SK-N-MC (cell line): ENCODE measurements around the gene KHNYN.

Experiments used
- DNase-seq: peaks from one replicate; pipeline ENCODE4 v3.0.0-alpha.2; 2011; ENCODE audit warnings: low read depth, low spot score
- H3K27ac ChIP-seq: fragments of 200-600 bp; sonication (generic); 2 replicates; pipeline ENCODE4 v1.5.1; 2016; ENCODE audit warnings: mixed run types
- H3K36me3 ChIP-seq: fragments of 200-600 bp; sonication (generic); 2 replicates; pipeline ENCODE4 v1.6.1; 2017; ENCODE audit warnings: antibody characterized with exemption, low read length, mixed read lengths; ENCODE audit not compliant: insufficient read depth
- H3K4me3 ChIP-seq: fragments of 200-600 bp; sonication (generic); 2 replicates; pipeline ENCODE4 v1.5.1; 2016
- H3K9ac ChIP-seq: fragments of 200-600 bp; sonication (generic); 2 replicates; pipeline ENCODE4 v1.8.0; 2017; ENCODE audit warnings: mixed run types, mixed read lengths; ENCODE audit not compliant: insufficient read length
- H3K9me3 ChIP-seq: fragments of 200-600 bp; sonication (generic); 2 replicates; pipeline ENCODE4 v1.6.1; 2017; ENCODE audit warnings: low read depth, mild to moderate bottlenecking, antibody characterized with exemption, low read length, moderate library complexity, mixed read lengths
- EZH2 ChIP-seq: fragments of 200-600 bp; sonication (generic); IDR thresholded peaks from one replicate; pipeline ENCODE4 v1.6.1; 2017; ENCODE audit warnings: antibody characterized with exemption
- FOXP2 ChIP-seq: optimal IDR thresholded peaks from 2 replicates; pipeline ENCODE3; 2011; ENCODE audit warnings: mild to moderate bottlenecking, moderate library complexity; ENCODE audit not compliant: insufficient read depth; ENCODE audit errors: extremely low read length, control extremely low read depth
- POLR2AphosphoS5 ChIP-seq: IDR thresholded peaks from 2 replicates; pipeline ENCODE4 v1.6.1; 2012; ENCODE audit warnings: mild to moderate bottlenecking, low read depth, low read length, borderline replicate concordance

The KHNYN gene

DNA sequence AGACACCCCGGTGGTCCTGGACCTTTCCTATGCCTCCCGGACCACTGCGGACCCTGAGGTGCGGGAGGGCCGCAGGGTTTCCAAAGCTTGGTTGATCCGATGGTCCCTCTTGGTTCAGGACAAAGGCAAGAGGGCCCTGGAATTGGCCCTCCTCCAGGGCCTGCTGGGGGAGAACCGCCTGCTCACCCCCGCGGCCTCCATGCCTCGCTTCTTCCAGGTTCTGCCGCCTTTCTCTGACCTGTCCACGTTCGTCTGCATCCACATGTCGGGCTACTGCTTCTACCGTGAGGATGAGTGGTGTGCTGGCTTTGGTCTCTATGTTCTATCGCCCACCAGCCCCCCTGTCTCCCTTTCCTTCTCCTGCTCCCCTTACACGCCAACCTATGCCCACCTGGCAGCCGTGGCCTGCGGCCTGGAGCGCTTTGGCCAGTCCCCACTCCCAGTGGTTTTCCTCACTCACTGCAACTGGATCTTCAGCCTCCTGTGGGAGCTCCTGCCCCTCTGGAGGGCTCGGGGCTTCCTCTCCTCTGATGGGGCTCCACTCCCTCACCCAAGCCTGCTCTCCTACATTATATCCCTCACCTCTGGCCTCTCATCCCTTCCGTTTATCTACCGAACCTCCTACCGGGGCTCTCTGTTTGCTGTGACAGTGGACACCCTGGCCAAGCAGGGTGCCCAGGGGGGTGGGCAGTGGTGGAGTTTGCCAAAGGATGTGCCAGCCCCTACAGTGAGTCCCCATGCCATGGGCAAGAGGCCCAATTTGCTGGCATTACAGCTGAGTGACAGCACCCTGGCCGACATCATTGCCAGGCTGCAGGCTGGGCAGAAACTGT lies 14.1 kb upstream of the KHNYN start:
- no peak overlapping the region for H3K27ac ChIP-seq
- TF ChIP-seq FOXP2 (no peak), EZH2 (no peak), POLR2AphosphoS5 (no peak)
- DNase-seq = no peak
- H3K9ac ChIP-seq = no peak overlapping the region
- no peak overlapping the region for H3K4me3 ChIP-seq
- H3K36me3 ChIP-seq = peaks cover 15% of the 10 kb centered on the region
- no peaks in the 10 kb centered on the region for H3K9me3 ChIP-seq

DNA sequence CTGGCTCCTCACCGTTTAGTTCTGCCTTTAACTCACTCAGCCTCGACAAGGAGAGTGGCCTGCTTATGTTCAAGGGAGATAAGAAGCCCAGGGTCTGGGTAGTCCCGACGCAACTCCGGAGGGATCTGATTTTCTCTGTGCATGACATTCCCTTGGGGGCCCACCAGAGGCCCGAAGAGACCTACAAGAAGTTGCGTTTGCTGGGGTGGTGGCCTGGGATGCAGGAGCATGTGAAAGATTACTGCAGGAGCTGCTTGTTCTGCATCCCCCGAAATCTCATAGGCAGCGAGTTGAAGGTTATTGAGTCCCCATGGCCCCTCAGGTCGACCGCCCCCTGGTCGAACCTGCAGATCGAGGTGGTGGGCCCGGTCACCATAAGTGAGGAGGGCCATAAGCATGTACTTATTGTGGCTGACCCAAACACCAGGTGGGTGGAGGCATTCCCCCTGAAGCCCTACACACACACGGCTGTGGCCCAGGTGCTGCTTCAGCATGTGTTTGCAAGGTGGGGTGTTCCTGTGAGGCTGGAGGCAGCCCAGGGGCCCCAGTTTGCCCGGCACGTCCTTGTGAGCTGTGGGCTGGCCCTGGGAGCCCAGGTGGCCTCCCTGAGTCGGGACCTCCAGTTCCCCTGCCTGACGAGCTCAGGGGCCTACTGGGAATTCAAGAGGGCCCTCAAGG lies 13.4 kb upstream of the KHNYN start:
- peaks cover 15% of the 10 kb centered on the region for H3K36me3 ChIP-seq
- H3K4me3 ChIP-seq = no peak overlapping the region
- no peak for DNase-seq
- TF ChIP-seq POLR2AphosphoS5 (no peak), EZH2 (no peak), FOXP2 (no peak)
- no peaks in the 10 kb centered on the region for H3K9me3 ChIP-seq
- no peak overlapping the region for H3K27ac ChIP-seq
- no peak overlapping the region for H3K9ac ChIP-seq

DNA sequence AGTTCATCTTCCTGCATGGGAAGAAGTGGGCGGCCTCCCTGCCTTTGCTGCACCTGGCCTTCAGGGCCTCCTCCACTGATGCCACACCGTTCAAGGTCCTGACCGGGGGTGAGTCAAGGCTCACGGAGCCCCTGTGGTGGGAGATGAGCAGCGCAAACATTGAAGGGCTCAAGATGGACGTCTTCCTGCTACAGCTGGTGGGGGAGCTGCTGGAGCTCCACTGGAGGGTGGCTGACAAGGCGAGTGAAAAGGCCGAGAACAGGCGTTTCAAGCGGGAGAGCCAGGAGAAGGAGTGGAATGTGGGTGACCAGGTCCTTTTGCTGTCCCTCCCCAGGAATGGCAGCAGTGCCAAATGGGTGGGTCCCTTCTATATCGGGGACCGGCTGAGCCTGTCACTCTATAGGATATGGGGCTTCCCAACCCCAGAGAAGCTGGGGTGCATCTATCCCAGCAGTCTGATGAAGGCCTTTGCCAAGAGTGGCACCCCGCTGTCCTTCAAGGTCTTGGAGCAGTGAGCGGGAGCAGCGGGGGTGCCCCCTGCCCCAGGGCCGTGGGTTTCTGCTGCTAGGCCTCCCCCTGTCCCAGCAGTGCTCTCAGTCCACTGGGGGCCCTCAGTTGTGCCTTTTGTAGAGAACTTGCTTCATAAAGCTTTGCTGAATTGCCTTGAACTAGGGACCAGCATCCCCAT lies 12.7 kb upstream of the KHNYN start:
- H3K4me3 ChIP-seq = no peak overlapping the region

DNA sequence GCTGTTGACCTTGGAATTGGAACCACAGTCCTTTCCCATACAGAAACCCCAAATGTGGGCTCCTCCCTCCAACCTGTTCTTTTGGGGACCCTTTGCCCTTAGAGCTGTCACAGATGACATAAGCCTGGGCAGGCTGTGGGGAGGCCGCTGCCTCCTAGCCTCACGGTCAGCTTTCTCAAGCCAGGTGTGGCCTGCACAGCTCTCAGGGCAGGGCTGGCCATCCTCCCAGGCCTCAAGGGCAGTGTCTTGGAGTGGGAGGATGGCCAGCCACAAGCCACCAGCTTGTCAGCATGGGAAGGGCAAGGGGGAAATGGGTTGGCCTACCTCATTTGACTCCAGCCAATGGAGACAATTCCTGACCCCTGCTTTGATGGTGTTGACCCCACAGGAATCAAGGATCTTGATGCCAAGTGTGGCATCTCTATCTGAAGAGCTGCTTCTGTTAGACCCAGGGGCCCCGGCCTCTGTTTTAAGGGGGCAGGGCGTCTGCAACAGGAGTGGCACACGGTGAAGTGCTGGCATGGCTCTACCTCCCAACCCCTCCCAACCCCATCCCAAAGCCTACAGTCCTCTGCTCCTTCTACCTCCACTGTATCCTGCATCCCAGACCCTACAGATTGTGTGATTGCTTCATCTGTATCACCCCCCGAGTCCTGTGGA lies 11.8 kb upstream of the KHNYN start:
- Histone ChIP-seq H3K36me3 (peaks cover 9% of the 10 kb centered on the region; the same call in 1 of the 2 replicates), H3K4me3 (no peak overlapping the region), H3K9me3 (no peaks in the 10 kb centered on the region), H3K9ac (no peak overlapping the region), H3K27ac (no peak overlapping the region)
- no peak for DNase-seq
- TF ChIP-seq EZH2 (no peak), FOXP2 (no peak), POLR2AphosphoS5 (no peak; the same call in 1 of the 2 replicates)

More for the DNA sequence above, 12.7 kb upstream of the KHNYN start:
- Histone ChIP-seq H3K9ac (no peak overlapping the region), H3K9me3 (no peaks in the 10 kb centered on the region), H3K36me3 (peaks cover 15% of the 10 kb centered on the region), H3K27ac (no peak overlapping the region)
- no peak for DNase-seq
- TF ChIP-seq POLR2AphosphoS5 = no peak
- TF ChIP-seq FOXP2 = no peak
- no peak for TF ChIP-seq EZH2

DNA sequence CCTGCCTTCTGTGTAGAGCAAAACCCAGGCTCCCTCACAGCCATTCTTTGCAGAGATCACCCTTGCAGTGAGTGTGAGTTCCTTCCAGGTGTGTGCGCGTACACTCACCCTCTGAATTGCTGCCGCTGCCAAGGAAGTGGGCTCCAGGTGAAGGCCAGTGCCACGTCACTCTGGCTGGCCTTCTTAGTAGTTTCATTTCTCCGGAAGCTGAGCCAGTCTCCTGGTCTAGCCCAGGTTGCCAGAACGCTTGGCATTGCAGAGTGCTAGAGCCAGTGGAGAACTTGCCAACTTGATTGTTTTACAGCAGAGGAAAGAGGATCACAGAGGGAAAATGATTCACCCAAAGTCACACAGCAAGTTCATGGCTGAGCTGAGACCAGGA lies 11.3 kb upstream of the KHNYN start:
- H3K4me3 ChIP-seq = no peak overlapping the region
- H3K9ac ChIP-seq = no peak overlapping the region
- TF ChIP-seq EZH2 (no peak), FOXP2 (no peak), POLR2AphosphoS5 (no peak)
- no peak for DNase-seq
- H3K36me3 ChIP-seq = peaks cover 4% of the 10 kb centered on the region; the same call in 1 of the 2 replicates
- H3K9me3 ChIP-seq = no peaks in the 10 kb centered on the region
- H3K27ac ChIP-seq = no peak overlapping the region

DNA sequence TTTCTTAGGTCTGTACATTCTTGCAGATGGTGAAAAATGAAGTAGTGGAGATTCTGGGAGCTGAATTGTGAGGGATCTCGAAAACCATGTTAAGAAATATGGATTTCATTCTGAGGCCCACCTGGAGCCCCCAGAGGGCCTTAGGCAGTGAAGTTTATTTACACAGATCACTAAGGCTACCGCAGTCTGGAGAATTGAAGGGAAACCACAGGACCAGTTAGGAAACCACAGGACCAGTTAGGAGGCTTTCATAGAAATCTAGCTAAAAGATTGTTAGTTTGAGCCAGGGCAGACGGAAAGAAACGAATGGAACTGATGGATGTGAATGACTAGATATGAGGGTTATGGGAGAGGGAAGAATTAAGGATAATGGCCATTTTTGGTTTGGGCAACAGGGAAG lies 7.5 kb upstream of the KHNYN start:
- DNase-seq = no peak
- H3K27ac ChIP-seq = no peak overlapping the region
- H3K4me3 ChIP-seq = no peak overlapping the region
- no peak overlapping the region for H3K9ac ChIP-seq
- TF ChIP-seq POLR2AphosphoS5 (no peak), EZH2 (no peak), FOXP2 (no peak)
- no peaks in the 10 kb centered on the region for H3K36me3 ChIP-seq
- H3K9me3 ChIP-seq = no peaks in the 10 kb centered on the region

DNA sequence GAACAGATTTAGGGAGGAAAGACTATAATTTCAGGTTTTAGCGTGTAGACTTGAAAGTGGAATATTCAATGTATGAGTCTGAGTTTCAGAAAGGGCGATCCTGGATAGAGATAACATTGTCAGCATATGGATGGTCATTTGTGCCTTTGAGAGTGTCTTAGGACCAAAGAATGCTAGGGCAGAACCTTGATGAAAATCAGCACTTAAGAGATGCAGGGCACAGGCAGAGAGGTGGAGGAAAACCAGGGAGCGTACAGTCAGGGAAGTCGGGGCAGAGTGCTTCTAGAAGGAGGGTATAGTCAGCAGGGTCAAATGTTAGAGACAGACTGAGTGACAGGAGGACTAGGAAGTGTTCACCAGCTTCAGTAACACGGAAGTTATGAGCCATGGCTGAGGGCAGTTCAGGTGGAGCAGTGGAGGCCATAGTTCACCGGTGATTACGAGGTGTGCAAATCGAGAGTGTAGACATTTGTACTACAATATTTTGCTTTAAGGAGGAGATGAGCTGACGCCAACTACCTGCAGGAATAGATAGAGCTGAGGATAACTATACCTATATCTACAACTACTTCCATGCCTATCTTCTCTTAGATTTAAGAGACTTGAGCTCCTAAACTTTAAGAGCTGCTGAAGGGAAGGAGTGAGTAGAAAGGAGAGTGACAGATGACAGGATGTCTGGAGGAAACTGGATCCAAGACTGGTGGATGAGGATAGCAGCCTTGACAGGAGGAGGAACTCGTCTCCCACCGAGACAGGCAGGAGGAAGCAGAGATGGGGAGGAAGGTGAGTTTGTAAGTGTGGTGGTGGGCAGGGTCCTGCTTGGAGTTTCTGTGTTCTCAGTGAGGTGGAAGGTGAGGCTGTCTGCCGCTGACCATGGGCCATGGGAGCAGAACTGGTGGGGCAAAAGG lies 6.8 kb upstream of the KHNYN start:
- DNase-seq = no peak
- H3K4me3 ChIP-seq = no peak overlapping the region
- no peaks in the 10 kb centered on the region for H3K36me3 ChIP-seq
- H3K9ac ChIP-seq = no peak overlapping the region
- H3K27ac ChIP-seq = no peak overlapping the region
- no peaks in the 10 kb centered on the region for H3K9me3 ChIP-seq
- TF ChIP-seq POLR2AphosphoS5 (no peak), EZH2 (no peak), FOXP2 (no peak)
